ENCODE data around the gene ASB12. TPM values are rescaled to one million over a fixed set of nuclear protein-coding genes. Genes with fewer than 3 reads are reported as not detected.
"Not testable (repeated sequence)": the region's sequence is repeated elsewhere in the genome, so short reads cannot be mapped to it uniquely, and the experiment has no call there.

Gene ASB12, protein sequence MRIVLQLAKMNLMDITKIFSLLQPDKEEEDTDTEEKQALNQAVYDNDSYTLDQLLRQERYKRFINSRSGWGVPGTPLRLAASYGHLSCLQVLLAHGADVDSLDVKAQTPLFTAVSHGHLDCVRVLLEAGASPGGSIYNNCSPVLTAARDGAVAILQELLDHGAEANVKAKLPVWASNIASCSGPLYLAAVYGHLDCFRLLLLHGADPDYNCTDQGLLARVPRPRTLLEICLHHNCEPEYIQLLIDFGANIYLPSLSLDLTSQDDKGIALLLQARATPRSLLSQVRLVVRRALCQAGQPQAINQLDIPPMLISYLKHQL
- under 0.01 TPM in 1 of 2 replicates, not detected in the other for total RNA-seq

DNA sequence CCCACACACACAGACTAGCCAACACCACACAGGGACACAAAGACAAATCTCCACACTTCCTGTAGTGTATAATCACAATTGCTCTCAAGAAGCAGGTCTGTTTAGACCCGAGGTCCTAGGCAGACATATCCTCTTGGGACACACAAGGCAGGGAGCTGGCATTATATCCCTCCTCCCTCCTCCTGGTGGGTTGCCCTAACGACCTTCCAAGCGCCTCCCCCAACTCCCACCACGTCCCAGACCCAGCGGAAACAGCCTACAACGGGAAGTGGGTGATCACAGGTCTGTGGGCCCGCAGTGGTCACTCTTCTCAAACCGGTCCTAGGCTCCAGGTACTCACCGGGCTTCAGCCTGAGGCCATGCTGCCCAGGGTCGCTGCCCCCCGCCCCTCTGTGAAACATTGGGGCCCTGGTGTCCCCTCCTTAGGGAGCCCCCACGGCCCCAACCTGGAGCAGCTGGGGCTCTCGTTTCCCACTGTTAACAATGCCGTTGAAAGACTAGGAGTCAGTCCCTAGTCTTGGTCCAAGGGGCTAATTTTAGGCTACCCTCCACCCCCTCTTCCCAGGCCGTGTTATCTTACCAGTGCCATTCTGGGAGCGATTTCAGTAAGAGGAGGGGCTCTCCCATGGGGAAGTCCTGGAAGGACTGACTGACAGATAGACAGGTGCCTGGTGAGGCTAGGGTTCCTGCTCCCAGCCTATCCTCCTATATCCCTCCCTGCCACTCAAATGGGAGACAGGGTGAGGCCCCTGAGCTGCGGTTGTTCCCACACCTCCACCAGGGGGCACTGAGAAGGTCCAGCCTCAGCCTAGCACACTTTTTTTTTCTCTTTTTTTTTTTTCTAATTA is at the start of gene ASB12:
TSS of gene ASB12 (minus strand) at position 485 of the 848 bp plus-strand sequence. CDS start 4,957 bp downstream, outside the sequence.
- DNase-seq (ENCODE audit: low read depth in 2 of 2), result no peak

DNA sequence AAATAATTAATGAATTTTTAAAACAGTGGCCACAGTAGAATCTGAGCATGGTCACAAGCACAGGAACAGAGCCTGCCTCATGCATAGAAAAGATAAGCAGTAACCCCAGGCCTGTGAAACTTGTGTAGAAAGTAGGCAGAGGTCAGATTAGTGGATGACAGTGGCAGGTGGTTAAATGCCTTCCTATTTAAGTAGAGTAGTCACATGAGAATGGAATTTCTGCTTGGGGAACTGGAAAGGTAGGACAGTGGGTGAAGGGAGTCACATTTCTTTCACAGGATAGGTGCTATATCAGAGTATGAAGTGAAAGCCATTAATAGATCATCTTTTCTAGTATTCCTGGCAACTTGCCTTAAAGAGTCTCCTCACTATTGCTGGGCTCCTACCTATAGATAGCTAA is 34.9 kb upstream of the ASB12 start:
- DNase-seq (ENCODE audit: low read depth in 2 of 2), result no peak

DNA sequence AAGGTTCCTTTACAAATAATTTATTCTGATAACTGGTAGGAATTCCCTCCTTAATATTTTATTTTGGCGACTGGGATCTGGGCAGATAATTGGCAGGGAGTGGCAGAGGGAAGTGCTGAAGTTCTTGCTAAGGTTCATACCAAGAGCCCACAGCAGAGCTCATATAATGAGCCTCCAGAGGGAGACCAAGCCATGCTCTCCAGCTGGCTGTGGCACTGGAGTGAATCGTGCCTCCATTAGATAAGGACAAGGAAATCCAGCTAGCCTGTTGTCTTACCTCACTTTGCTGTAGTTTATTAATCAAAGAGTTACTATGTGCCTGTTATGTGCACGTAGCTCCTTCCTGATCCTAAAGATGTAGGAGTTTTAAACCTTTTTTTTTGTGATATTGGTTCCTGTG is 1.3 kb downstream of the ASB12 start:
- no peak for DNase-seq (ENCODE audit: low read depth in 2 of 2)

DNA sequence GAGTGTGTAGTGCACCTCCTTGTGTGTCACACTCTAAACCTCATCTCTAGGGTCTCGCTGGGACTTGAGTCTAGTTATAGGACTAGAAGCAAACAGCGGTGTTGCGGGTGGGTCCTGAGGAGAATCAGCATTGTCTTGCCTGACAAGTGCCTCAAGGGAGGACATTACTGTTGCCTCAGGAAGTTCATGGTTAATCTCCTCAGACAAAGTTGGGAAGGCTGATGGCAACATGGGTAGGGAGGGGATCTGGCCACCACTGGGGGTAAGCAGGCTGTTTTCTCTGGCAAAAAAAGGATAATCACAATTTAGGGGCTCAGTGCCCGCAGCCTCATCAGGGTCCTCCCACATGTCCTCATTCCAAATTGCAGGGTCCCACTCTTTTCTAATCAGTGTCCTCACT is 12.4 kb downstream of the ASB12 start:
- DNase-seq (ENCODE audit: low read depth in 2 of 2), result no peak

DNA sequence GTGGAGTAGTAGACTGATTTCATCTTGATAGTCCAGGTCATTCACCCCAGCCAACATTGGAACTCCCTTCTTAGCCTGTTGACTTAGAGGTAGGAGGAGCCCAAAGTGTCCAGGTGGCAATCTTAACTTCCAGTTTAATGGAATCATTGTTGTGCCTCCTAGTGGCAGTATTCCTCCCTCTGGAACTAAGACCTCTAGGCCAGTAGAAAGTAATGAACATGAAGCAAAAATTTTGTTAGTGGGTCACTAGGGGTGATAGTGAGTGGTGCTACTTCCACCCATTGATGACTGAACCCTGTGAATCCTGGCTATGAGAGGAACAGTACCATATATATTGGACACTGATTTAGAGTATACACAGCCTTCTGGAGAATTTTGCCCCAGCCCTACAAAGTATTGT is 16.4 kb downstream of the ASB12 start:
- DNase-seq (ENCODE audit: low read depth in 2 of 2), result not testable (repeated sequence)

DNA sequence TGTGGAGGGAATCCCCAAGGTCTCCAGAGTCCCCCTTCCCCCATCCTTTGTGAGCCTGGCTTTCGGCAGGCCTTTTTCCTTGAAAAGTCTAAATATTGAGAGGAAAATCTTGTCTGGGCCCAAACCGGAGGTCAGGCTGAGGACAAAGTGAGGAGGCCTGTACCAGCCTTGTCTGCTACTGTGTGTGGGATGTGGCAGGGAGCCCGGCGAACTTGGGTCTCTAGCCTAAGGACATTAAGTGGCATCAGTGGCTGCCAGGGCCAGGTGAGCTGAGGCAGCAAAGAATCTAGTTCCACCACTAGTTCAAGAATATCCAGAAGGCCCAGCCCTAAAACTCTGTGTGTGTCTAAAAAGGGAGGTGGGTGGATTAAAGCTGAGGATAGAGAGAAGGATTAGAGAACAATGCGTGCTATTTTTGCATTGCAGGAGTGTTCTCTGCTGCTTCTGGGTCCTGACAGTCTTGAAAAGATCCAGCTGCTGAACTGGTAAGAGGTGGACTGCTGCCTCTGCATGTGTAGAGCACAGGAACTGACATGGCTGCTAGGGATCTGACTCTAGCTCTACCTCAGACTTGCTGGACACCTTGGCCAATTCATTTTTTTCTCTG is 23.7 kb downstream of the ASB12 start:
- DNase-seq (ENCODE audit: low read depth in 2 of 2), result no peak

DNA sequence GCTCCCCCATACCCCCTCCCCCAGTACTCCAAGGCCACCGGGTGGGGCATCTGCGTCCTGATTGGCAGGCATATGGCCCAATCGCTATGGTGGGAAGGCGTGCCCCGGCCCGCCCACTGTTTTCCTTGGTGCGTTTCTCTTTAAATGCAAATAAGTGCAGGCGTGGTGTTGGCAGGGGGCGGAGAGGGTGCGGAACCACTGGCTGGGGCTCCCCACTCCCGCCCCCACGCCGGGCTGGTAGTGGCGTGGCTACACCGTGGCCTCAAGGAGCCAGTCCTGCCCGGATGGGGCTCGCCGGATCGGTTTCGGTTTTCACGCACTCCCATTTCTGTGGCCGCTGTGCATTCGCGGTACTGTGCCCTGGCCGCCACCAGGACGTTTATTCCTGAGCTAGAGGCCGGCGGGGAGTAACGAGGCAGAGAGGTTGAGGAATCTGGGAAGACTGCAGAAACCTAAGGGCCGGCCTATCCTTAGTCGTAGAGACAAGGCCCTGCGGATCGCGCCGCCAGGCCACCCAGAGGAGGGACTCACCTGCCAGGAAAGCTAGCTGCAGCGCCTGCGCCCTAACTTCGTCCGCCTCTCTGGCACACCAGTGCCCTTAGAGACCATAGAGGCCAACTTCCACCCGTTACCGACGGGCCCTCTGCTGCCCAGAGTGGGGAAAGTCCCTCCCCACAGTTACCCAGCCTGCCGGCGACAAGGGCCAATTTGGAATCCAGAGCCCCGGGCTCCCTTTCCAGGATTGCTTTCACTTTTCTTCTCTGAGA is 24.5 kb downstream of the ASB12 start:
- DNase-seq (ENCODE audit: low read depth in 2 of 2), result peak; percentile 81 to 90

DNA sequence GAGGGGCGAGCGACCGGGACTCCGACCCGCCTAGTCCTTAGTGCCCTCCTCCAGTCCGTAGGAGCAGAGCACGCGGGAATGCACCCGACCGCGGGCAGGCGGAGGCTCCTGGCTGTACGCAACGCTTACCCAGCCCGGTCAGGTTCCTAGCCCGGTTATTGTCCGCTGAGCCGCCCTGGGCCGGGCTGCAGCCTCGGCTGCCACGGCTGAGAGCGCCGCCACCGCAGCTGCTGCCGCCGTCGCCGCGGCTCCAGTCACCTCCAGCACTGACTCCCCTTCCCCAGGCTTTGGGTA is 25.0 kb downstream of the ASB12 start, which contains the start of gene AMER1:
TSS of gene AMER1 (minus strand) at position 268 of the 294 bp plus-strand sequence. CDS start 12,422 bp downstream, outside the sequence.
- DNase-seq (ENCODE audit: low read depth in 2 of 2), result no peak

DNA sequence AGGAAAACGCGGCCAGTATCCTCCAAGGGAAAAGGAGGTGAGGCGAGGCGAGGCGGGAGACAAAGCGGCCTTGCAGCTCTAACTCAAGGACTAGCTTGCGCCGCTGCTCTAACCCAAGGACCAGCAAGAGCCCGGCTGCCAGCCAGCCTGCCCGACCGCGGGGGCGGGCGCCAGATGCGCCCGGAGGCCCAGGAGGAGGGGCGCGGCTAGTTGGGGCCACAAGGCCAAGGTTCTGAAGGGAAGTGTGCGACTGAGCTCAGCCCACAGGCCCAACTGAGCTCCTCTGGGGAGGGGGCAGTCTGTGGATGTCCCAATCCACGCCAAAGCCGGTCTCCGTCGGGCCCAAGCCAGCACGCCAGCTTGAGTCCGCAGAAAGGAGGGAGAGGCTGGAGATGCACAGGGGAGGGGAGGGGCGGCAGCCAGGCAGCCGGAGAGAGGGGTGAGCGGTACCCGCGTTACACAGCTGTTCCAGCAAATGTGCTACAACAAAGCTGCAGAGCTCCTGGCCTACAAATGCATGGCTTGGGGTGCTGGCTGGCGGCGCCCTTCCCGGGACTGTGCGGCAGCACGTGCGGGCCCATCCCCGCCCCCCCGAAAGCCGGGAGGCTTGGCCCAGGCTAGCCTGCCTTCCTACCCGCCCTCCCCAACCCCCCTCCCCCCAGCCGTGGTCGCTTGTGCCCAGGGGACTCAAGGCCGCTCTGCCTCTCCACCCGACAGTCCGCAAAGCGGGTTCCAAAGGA is 25.5 kb downstream of the ASB12 start:
- peak in 1 of 2 donors; percentile 11 for DNase-seq (ENCODE audit: low read depth in 2 of 2)

DNA sequence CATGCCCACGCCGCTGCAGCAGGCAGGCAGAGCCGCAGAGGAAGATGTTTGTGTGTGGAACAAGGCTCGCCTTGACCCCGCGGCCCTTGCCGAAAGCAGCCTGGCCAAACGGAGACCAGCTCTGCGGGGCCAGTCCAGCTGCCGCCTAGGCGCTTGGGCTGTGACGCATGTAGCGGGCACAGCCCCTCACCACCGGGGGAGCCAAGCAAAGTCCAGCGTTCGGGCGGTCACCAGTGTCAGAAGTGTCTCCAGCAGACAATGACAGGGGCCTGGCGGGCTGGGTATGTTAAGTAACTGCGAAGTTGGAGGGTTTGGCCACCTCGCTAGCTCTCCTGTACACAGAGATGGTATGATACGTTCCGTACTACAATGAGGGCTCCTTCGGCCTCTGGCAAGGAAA is 26.2 kb downstream of the ASB12 start:
- no peak for DNase-seq (ENCODE audit: low read depth in 2 of 2)

DNA sequence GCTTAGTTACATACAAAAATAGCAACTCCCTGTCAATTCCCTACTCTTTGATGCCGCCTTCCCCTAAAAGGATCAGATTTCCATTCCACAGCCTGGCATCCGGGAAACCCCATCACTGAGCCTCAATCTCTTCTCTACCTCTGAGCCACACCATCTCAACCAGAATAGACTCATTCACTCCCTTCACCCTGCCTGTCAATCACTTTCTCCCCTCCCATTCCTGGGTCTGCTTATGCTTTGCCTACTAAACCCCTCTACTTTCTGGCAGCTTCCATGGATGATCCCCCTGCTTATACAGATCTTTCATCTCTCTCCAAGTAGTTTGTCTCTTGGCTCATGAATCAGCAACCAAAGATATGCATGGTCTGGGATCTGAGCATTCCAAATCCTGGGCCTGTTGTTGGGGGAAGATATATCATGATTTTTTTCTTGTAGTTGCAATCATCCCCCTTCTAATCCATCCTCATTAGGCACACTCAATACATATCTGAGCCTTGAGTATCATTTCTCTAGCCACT is 27.5 kb downstream of the ASB12 start:
- DNase-seq (ENCODE audit: low read depth in 2 of 2), result no peak

DNA sequence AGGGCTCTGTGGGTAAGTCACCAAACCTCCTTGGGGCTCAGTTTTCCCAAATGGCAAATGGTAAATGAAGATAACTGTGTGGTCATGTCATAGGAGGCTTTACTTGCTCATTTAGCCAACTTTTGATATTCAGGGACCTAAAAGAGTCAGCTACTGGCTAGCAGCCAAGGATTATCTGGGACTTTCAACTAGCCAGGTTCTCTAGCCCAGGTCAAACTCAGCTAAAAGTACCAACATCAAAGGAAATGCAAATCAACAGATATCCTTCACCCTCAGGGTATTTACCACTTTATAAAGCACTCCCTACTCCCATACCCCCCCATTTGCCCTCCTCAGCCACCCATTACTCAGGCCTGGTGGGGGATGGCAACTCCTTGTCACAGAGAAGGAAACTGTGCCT is 32.4 kb downstream of the ASB12 start:
- DNase-seq (ENCODE audit: low read depth in 2 of 2), result no peak

DNA sequence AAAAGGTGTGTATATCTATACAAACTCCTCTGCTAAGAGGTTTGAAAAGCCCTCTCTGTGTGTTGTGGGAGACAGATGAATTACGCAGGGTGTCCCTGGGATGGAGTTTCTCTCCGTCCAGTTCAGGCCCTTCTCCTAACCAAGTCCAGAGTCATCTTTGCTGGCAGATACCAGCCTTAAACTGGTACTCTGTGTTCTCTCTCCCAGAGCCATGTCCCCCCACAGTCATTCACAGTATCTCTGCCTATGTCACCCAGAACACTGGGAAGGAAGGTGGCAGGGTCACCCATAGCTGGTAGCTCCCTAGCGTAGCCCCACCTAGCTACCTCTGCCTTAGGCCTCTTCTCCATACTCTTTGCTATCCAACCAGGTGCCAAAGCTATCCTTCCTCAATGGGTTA is 33.8 kb downstream of the ASB12 start:
- no peak for DNase-seq (ENCODE audit: low read depth in 2 of 2)

DNA sequence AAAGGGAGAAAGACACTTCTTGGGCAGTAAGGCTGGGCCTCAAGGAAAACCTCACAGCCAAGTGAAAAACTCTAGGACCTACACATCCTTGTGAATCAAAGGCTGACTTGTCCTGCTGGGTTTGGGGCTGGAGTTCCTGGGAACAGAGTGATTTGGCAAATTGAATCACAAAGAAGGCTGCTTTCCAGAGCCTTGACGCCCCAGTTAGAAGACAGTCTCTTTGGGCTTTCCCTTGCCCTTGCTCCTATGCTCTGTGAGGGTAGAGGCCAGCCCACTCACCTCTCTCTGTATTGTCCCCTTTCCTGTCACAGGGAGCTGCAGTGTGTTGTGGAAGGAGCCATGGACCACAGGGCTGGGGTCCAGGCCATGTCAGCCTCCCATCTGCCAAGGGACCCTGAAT is 34.5 kb downstream of the ASB12 start:
- DNase-seq (ENCODE audit: low read depth in 2 of 2), result no peak

DNA sequence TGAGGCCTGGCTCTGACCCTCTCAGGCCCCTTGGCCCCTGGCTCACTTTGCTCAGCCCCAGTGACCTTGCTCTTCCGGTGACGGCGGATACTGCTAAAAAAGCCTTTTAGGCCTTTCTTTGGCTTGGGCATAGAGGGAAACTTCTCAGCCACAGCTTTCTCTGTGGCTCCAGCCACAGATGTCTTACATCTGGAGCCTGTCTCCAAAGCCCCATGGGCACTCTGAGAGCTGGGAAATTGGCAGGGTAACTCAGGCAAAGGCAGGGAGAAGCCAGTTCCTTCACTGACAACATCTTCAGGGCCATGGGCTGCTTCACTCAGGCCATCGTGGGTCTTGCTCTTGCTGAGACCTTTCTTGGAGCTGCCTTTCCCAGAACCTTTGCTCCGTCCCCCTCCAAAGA is 37.7 kb downstream of the ASB12 start:
- DNase-seq (ENCODE audit: low read depth in 2 of 2), result no peak

DNA sequence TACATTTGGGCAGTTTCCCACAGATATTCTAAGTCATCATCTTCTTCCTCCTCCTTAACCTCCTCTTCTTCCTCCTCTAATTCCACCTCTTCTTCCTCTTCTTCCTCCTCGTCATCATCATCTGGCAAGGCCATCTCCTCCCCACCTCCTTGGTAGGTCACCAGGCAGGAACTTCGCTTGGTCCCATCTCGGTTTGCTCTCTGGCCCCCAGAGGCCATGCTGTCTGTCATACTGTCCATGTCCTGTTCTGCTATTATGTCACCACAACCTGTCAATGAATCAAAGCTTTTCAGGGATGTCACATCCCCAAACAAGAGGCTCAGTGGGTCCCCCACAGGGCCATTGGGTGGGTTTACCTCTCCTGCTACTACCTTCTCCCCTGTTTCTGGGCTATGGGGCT is 38.4 kb downstream of the ASB12 start:
- no peak for DNase-seq (ENCODE audit: low read depth in 2 of 2)

DNA sequence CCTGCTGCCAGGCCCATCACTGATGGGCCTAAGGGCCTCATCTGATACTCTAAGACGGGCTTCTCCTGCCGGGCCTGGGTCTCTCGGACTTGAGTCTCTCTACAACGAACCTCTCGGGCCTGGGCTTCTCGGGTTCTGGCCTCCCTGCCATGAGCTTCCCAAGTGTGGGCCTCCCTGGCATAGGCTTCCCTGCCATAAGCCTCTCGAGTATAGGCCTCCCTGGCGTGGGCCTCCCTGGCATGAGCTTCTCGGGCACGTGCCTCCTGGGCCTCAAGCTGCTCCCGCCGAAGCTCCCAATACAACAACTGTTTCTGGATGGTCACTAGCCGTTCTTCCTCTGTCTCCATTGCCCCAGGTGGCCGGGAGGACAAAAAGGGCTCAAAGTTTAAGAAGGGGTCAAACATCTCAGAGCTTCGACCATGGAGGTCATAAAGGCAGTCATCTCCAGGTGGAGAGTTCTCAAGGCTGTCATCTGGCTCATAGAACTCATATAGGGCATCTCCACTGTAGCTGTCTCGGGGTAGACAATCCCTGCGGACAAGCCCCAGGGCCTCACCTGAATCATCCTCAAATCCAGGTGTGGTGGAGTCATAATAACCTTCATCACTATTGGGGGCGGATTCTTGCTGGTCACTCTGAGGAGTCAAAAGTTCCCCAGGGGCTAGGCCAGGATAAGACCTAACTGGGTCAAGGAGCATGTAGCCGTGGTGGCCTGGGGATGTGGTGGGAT is 39.0 kb downstream of the ASB12 start:
- no peak for DNase-seq (ENCODE audit: low read depth in 2 of 2)

DNA sequence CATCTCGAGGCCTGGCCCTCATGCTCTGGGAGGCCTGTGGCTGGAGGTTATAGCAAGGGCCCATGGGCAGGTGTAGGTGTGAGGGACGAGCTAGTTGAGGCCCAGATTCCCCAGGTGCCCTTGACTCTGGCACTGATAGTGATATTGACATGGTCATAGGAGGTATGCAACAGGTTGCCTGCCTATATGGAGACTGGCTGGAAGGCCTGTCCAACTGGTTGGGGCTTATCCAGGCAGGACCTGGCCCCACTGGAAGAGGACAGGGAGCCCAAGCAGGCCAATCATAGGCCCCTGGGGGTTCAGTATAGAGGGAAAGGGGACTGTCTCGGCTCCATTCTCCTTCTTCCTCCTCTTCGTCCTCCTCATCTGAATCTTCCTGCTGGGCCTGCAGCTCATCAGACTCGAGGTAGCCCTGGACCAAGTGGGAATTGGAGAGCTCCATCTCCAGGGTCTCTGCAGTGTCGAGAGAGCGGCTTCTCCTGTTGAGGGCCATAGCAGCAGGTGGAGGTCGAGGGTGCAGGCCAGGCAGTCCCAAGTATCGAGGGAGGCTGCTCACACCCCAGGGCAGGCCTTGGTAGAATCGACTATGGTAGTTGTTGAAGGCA is 40.2 kb downstream of the ASB12 start:
- DNase-seq (ENCODE audit: low read depth in 2 of 2), result no peak

DNA sequence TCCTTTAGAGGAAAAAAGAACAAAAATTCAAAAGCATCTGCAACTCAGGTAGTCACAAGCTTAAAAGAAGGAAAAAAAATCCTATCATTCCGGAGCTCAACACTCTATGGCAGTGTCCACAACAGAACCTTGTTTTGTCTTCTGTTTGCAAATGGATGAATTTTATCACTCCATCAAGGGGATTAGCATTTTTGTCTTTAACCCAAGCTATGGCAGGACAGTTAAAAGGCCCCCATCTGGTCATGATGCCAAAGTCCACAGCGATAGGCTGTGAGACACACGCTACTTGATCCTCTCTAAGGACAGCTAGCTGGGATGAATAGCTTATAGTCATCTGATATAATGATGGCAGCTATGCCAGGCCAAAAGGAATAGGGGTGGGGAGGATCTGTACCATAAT is 41.5 kb downstream of the ASB12 start:
- DNase-seq (ENCODE audit: low read depth in 2 of 2), result no peak

DNA sequence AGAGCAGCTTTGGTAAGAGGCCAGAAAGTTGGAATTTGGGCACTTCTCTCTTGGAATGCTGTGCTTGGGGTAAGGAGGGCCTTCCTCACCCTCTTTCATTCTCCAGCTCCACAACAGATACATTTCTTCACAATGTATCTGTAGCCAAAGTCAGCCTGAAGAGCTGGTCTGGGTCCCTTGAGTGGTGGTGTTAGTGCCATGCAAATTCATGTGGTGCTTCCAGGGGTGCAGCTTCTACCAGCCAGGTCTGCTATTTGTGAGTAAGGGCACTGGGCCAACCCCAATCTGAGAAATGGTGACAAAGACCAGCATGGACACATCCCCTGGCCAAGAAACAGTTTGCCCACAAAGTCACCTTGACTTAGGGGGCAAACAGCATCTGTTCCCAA is 42.7 kb downstream of the ASB12 start:
- DNase-seq (ENCODE audit: low read depth in 2 of 2), result no peak

Measured in dermis microvascular lymphatic vessel endothelial cell (primary cell).